Neuron (in vitro differentiated cells): Measurements from ENCODE around the gene UBE3C.

ENCODE experiments used
- H2AFZ ChIP-seq: one replicate; pipeline ENCODE4 v1.6.1; 2013; ENCODE audit warnings: low read depth, mild to moderate bottlenecking, inconsistent platforms, low read length, moderate library complexity
- H3K27me3 ChIP-seq: one replicate; pipeline ENCODE4 v1.6.1; 2013; ENCODE audit warnings: low read length; ENCODE audit not compliant: insufficient read depth
- H3K36me3 ChIP-seq: one replicate; pipeline ENCODE4 v1.6.1; 2013; ENCODE audit warnings: low read length; ENCODE audit not compliant: insufficient read depth
- H3K4me1 ChIP-seq: one replicate; pipeline ENCODE4 v1.6.1; 2013; ENCODE audit warnings: low read length; ENCODE audit not compliant: insufficient read depth
- H3K4me3 ChIP-seq: 2 replicates; pipeline ENCODE4 v1.5.1; 2013; ENCODE audit warnings: mild to moderate bottlenecking, low read length, moderate library complexity
- H3K9me3 ChIP-seq: one replicate; pipeline ENCODE4 v1.6.1; 2013; ENCODE audit warnings: low read length

Gene UBE3C

GRCh38 chr7:157205438-157205837 lies 66.7 kb downstream of the UBE3C start:
- peaks cover 1% of the 10 kb centered on the region for H3K4me1 ChIP-seq
- H3K4me3 ChIP-seq: no peak overlapping the region
- H2AFZ ChIP-seq: no peak overlapping the region
- H3K9me3 ChIP-seq: no peaks in the 10 kb centered on the region
- H3K36me3 ChIP-seq: peaks cover 55% of the 10 kb centered on the region
- no peaks in the 10 kb centered on the region for H3K27me3 ChIP-seq

GRCh38 chr7:157208571-157209413 lies 70.1 kb downstream of the UBE3C start:
- H2AFZ ChIP-seq: no peak overlapping the region
- no peak overlapping the region for H3K4me3 ChIP-seq
- H3K36me3 ChIP-seq: peaks cover 51% of the 10 kb centered on the region
- H3K9me3 ChIP-seq: no peaks in the 10 kb centered on the region
- H3K27me3 ChIP-seq: no peaks in the 10 kb centered on the region
- H3K4me1 ChIP-seq: peaks cover 9% of the 10 kb centered on the region

GRCh38 chr7:157210682-157211081 lies 72.0 kb downstream of the UBE3C start:
- no peak overlapping the region for H3K4me3 ChIP-seq
- no peaks in the 10 kb centered on the region for H3K9me3 ChIP-seq
- no peak overlapping the region for H2AFZ ChIP-seq
- no peaks in the 10 kb centered on the region for H3K27me3 ChIP-seq
- peaks cover 9% of the 10 kb centered on the region for H3K4me1 ChIP-seq
- H3K36me3 ChIP-seq: peaks cover 40% of the 10 kb centered on the region

- H3K36me3 ChIP-seq: peaks cover 41% of the 10 kb centered on the region
- no peak overlapping the region for H2AFZ ChIP-seq
- H3K9me3 ChIP-seq: no peaks in the 10 kb centered on the region
- no peaks in the 10 kb centered on the region for H3K27me3 ChIP-seq
- H3K4me1 ChIP-seq: peaks cover 9% of the 10 kb centered on the region
- no peak overlapping the region for H3K4me3 ChIP-seq
Observed at GRCh38 chr7:157211690-157212089, 73.0 kb downstream of the UBE3C start.

- Histone ChIP-seq H2AFZ (no peak overlapping the region), H3K9me3 (no peaks in the 10 kb centered on the region), H3K4me3 (no peak overlapping the region), H3K4me1 (no peaks in the 10 kb centered on the region), H3K36me3 (peaks cover 46% of the 10 kb centered on the region), H3K27me3 (no peaks in the 10 kb centered on the region)
Observed at GRCh38 chr7:157219154-157219553, 80.4 kb downstream of the UBE3C start.

- no peaks in the 10 kb centered on the region for H3K27me3 ChIP-seq
- no peak overlapping the region for H2AFZ ChIP-seq
- no peaks in the 10 kb centered on the region for H3K9me3 ChIP-seq
- no peak overlapping the region for H3K4me3 ChIP-seq
- peaks cover 51% of the 10 kb centered on the region for H3K36me3 ChIP-seq
- H3K4me1 ChIP-seq: no peaks in the 10 kb centered on the region
Observed at GRCh38 chr7:157220916-157221569, 82.3 kb downstream of the UBE3C start.

GRCh38 chr7:157222687-157223086 lies 84.0 kb downstream of the UBE3C start:
- no peak overlapping the region for H3K4me3 ChIP-seq
- H3K9me3 ChIP-seq: no peaks in the 10 kb centered on the region
- peaks cover 50% of the 10 kb centered on the region for H3K36me3 ChIP-seq
- H3K27me3 ChIP-seq: no peaks in the 10 kb centered on the region
- H2AFZ ChIP-seq: no peak overlapping the region
- H3K4me1 ChIP-seq: no peaks in the 10 kb centered on the region

- Histone ChIP-seq H3K9me3 (no peaks in the 10 kb centered on the region), H3K4me1 (no peaks in the 10 kb centered on the region), H3K4me3 (no peak overlapping the region), H3K27me3 (no peaks in the 10 kb centered on the region), H3K36me3 (peaks cover 43% of the 10 kb centered on the region), H2AFZ (no peak overlapping the region)
Observed at GRCh38 chr7:157224627-157225026, 85.9 kb downstream of the UBE3C start.

- H2AFZ ChIP-seq: no peak overlapping the region
- no peaks in the 10 kb centered on the region for H3K27me3 ChIP-seq
- no peaks in the 10 kb centered on the region for H3K4me1 ChIP-seq
- H3K4me3 ChIP-seq: no peak overlapping the region
- peaks cover 56% of the 10 kb centered on the region for H3K36me3 ChIP-seq
- H3K9me3 ChIP-seq: no peaks in the 10 kb centered on the region
Observed at GRCh38 chr7:157228864-157229422, 90.2 kb downstream of the UBE3C start.

GRCh38 chr7:157233677-157234076 lies 95.0 kb downstream of the UBE3C start:
- H3K36me3 ChIP-seq: peaks cover 59% of the 10 kb centered on the region
- H2AFZ ChIP-seq: no peak overlapping the region
- H3K9me3 ChIP-seq: no peaks in the 10 kb centered on the region
- H3K27me3 ChIP-seq: no peaks in the 10 kb centered on the region
- no peaks in the 10 kb centered on the region for H3K4me1 ChIP-seq
- H3K4me3 ChIP-seq: no peak overlapping the region

- Histone ChIP-seq H3K4me3 (no peak overlapping the region), H3K36me3 (peaks cover 58% of the 10 kb centered on the region), H3K9me3 (no peaks in the 10 kb centered on the region), H3K27me3 (no peaks in the 10 kb centered on the region), H3K4me1 (no peaks in the 10 kb centered on the region), H2AFZ (no peak overlapping the region)
Observed at GRCh38 chr7:157234271-157234670, 95.5 kb downstream of the UBE3C start.

GRCh38 chr7:157235357-157236333 lies 96.9 kb downstream of the UBE3C start:
- Histone ChIP-seq H3K27me3 (no peaks in the 10 kb centered on the region), H3K4me1 (no peaks in the 10 kb centered on the region), H3K4me3 (no peak overlapping the region), H3K36me3 (peaks cover 60% of the 10 kb centered on the region), H3K9me3 (no peaks in the 10 kb centered on the region), H2AFZ (no peak overlapping the region)
